AG09319 (cell line): ENCODE data around the gene BEST4.
"Not testable (repeated sequence)": the region's sequence is repeated elsewhere in the genome, so short reads cannot be mapped to it uniquely, and the experiment has no call there.

Source experiments
- DNase-seq: peaks from one replicate; pipeline ENCODE4 v3.0.0-alpha.2; 2010; ENCODE audit warnings: low read depth; ENCODE audit errors: extremely low read depth
- CTCF ChIP-seq: IDR thresholded peaks from 2 replicates; pipeline ENCODE4 v1.5.1; 2011; ENCODE audit warnings: low read depth, mild to moderate bottlenecking, inconsistent platforms, low read length, moderate library complexity

The BEST4 gene

GRCh38 chr1:44759077-44759476 lies 28.9 kb downstream of the BEST4 start:
- DNase-seq, result no peak
- TF ChIP-seq CTCF, result no peak

GRCh38 chr1:44757420-44757819 lies 30.6 kb downstream of the BEST4 start:
- DNase-seq, result no peak
- no peak for TF ChIP-seq CTCF

- no peak for DNase-seq
- TF ChIP-seq CTCF, result no peak
Observed at GRCh38 chr1:44747878-44748277, 40.1 kb downstream of the BEST4 start.

GRCh38 chr1:44743211-44743610 lies 44.8 kb downstream of the BEST4 start:
- DNase-seq, result no peak
- no peak for TF ChIP-seq CTCF

GRCh38 chr1:44740179-44740617 lies 47.8 kb downstream of the BEST4 start:
- TF ChIP-seq CTCF, result no peak
- DNase-seq, result no peak

GRCh38 chr1:44739307-44740178 lies 48.4 kb downstream of the BEST4 start, which contains the start of gene KIF2C:
Gene KIF2C (plus strand): TSS chr1:44739837. CDS start chr1:44739933, 96 bp downstream.
- peak; percentile 92 for DNase-seq
- no peak for TF ChIP-seq CTCF

- DNase-seq, result not testable (repeated sequence)
Observed at GRCh38 chr1:44738953-44739306, 49.0 kb downstream of the BEST4 start.

GRCh38 chr1:44735992-44736391 lies 52.0 kb downstream of the BEST4 start:
- no peak for DNase-seq
- TF ChIP-seq CTCF, result no peak
